GM12865 (cell line): Measurements from ENCODE around the gene M1AP.

Experiments
- DNase-seq: peaks from one replicate; pipeline ENCODE4 v3.0.0; 2010; ENCODE audit warnings: low read depth
- H3K4me3 ChIP-seq: 2 replicates; pipeline ENCODE4 v1.5.1; 2011; ENCODE audit warnings: mild to moderate bottlenecking, low read depth, low read length, control low read depth
- TF ChIP-seq, protein P1 (sequence below): IDR thresholded peaks from 2 replicates; pipeline ENCODE4 v1.5.1; 2011; ENCODE audit warnings: low read length, control low read depth, low read depth, inconsistent platforms; ENCODE audit not compliant: insufficient read depth; ENCODE audit errors: missing control alignments

M1AP gene

GRCh38 chr2:74525717-74526648, 122.1 kb downstream of the M1AP start, which contains the start of gene DQX1:
Gene DQX1 (minus strand): TSS chr2:74526231. CDS start chr2:74525729, 502 bp downstream.
- TF ChIP-seq, protein P1, sequence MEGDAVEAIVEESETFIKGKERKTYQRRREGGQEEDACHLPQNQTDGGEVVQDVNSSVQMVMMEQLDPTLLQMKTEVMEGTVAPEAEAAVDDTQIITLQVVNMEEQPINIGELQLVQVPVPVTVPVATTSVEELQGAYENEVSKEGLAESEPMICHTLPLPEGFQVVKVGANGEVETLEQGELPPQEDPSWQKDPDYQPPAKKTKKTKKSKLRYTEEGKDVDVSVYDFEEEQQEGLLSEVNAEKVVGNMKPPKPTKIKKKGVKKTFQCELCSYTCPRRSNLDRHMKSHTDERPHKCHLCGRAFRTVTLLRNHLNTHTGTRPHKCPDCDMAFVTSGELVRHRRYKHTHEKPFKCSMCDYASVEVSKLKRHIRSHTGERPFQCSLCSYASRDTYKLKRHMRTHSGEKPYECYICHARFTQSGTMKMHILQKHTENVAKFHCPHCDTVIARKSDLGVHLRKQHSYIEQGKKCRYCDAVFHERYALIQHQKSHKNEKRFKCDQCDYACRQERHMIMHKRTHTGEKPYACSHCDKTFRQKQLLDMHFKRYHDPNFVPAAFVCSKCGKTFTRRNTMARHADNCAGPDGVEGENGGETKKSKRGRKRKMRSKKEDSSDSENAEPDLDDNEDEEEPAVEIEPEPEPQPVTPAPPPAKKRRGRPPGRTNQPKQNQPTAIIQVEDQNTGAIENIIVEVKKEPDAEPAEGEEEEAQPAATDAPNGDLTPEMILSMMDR, result no peak
- peak; percentile 75 for DNase-seq
- H3K4me3 ChIP-seq, result no peak within 1 kb of the TSS

- DNase-seq, result no peak
- TF ChIP-seq, protein P1, result no peak
- H3K4me3 ChIP-seq, result no peak overlapping the region
Measured at GRCh38 chr2:74524955-74525716, 123.0 kb downstream of the M1AP start.

- DNase-seq, result no peak
- H3K4me3 ChIP-seq, result no peak overlapping the region
- TF ChIP-seq, protein P1, result no peak
Measured at GRCh38 chr2:74524005-74524404, 124.1 kb downstream of the M1AP start.

DNA sequence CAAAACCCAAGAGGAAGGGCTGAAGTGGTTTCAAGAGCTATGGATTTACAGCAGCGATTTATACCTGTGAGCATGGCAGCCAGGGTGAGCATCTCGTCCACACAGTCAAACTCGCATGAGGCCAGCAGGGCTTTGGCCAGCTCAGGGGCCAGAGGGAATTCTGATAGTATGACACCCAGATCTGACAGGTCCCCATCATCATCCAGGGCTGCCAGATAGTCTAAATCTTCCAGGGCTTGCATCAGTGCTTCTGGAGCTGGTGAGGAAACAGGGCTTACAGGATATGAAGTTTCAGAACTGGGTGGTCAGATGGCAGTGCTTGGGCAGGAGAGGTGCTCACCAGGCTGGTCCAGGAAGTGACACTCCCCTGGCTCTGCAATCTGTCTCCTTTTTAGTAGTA, 125.6 kb downstream of the M1AP start:
- H3K4me3 ChIP-seq, result no peak overlapping the region
- DNase-seq, result no peak
- TF ChIP-seq, protein P1, result no peak

DNA sequence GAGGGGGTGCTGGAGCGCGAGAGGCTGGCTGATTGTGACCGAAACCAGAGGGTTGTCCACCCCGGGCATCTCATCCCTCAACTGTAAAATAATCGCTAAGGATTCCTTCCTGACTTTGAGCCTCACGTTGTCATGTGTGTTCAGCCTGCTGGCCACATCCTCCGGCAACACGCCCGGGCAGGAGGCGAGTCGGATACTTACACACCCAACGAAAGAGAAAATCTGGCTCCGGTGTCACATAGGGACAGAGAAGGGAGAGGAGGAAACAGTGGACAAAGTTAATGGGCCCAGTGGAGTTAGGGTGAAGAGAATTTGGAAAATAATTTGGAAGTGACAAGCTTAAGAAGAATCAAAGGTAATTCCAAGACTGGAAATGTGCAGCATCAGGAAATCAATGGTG, 131.5 kb downstream of the M1AP start:
- TF ChIP-seq, protein P1, result no peak
- peak overlapping the region; percentile 34 for H3K4me3 ChIP-seq
- DNase-seq, result no peak

DNA sequence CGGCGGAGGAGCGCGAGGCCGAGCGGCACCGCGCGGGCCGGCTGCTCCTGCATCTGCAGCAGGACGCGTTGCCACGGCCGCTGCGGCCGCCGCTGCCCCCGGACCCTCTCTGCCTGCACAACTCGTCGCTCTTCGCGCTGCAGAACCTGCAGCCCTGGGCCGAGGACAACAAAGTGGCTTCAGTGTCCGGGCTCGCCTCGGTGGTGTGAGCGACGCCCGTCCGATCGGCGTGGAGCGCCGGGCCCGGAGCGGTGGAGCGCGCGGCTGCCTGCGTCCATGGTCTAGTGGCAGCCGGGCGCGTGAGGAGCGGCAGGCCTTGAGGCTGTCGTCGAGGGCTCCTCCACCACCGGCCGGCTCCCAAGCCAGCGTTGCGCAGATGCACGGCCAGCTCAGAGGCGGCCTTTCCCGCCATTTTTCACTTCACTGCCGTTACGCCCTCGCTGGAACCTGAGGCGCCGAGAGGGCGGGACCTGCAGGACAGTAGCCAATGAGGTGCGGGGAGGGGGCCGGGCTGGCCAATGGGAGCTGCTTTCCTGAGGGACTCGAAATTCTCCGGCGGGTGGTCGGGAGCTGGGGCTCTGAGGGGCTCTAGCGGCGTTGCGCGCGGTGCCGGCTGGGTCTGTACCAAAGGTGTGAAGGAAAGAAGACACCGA, 132.0 kb downstream of the M1AP start:
- TF ChIP-seq, protein P1, result no peak
- H3K4me3 ChIP-seq, result peak overlapping the region; percentile 34
- DNase-seq, result peak; percentile 82
